Glutamatergic neuron (in vitro differentiated cells): ENCODE data around the gene NUP160. TPM values are rescaled to one million over a fixed set of nuclear protein-coding genes. Genes with fewer than 3 reads are reported as not detected.

Source experiments
- DNase-seq: peaks from one replicate; pipeline ENCODE4 v3.0.0; 2022
- H3K27ac Mint-ChIP-seq: one replicate; pipeline ENCODE4 v1.8.0; 2020; ENCODE audit warnings: mild to moderate bottlenecking, mixed read lengths, inconsistent platforms; ENCODE audit not compliant: unreplicated experiment
- H3K27me3 Mint-ChIP-seq: one replicate; pipeline ENCODE4 v1.8.0; 2020; ENCODE audit warnings: mild to moderate bottlenecking, moderate library complexity, mixed read lengths, inconsistent platforms; ENCODE audit not compliant: unreplicated experiment
- H3K36me3 Mint-ChIP-seq: one replicate; pipeline ENCODE4 v1.8.0; 2020; ENCODE audit warnings: mild to moderate bottlenecking, mixed read lengths, inconsistent platforms; ENCODE audit not compliant: unreplicated experiment
- H3K4me1 Mint-ChIP-seq: one replicate; pipeline ENCODE4 v1.8.0; 2020; ENCODE audit warnings: mild to moderate bottlenecking, low read depth, mixed read lengths, inconsistent platforms; ENCODE audit not compliant: unreplicated experiment
- H3K4me3 Mint-ChIP-seq: one replicate; pipeline ENCODE4 v1.8.0; 2020; ENCODE audit warnings: mild to moderate bottlenecking, mixed read lengths, inconsistent platforms; ENCODE audit not compliant: unreplicated experiment
- H3K9me3 Mint-ChIP-seq: one replicate; pipeline ENCODE4 v1.8.0; 2020; ENCODE audit warnings: mild to moderate bottlenecking, moderate library complexity, mixed read lengths, inconsistent platforms; ENCODE audit not compliant: unreplicated experiment
- CTCF ChIP-seq: fragments of 200-600 bp; sonication (generic); IDR thresholded peaks from one replicate; pipeline ENCODE4 v1.5.0; 2021; ENCODE audit not compliant: partially characterized antibody, unreplicated experiment
- total RNA-seq: library from RNA; stranded (reverse); fragmentation: NEBNext Ultra II Directional; extraction: Animal tissue kit (Norgen Biotek cat#: 25700); gene quantifications from one replicate; pipeline ENCODE4 v1.2.1, GENCODE V29; 2021; ENCODE audit not compliant: unreplicated experiment

Gene NUP160
- total RNA-seq, 1 donor from 2014 or later, result 56.2 TPM

- Mint-ChIP-seq H3K27me3 (no peaks in the 10 kb centered on the region), H3K36me3 (no peaks in the 10 kb centered on the region), H3K4me1 (no peaks in the 10 kb centered on the region), H3K4me3 (no peak overlapping the region), H3K9me3 (no peaks in the 10 kb centered on the region), H3K27ac (no peak overlapping the region)
- TF ChIP-seq CTCF, result no peak
- no peak for DNase-seq
These were observed 60.0 kb downstream of the NUP160 start for GRCh38 chr11:47788181-47788580.

DNA sequence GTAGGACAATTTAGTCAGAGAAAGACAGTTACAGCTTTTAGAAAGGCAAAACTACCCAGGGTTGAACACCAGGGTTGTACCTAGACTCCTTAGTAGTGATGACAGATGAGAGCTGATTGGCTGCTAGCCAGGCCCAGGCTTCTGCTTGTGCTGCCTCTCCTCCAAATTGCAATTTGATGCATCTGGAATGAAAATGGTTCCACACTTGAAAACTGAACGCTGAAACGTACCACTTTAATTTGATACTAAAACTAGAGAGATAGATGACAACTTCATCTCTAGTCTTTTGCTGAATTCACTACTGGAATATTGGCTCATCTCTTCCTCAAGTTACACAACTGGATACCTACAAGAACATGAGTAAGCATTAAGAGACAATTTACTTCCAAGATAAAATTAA lies 61.8 kb downstream of the NUP160 start:
- DNase-seq, result no peak
- Mint-ChIP-seq H3K27me3 (no peaks in the 10 kb centered on the region), H3K27ac (no peak overlapping the region), H3K4me1 (no peaks in the 10 kb centered on the region), H3K4me3 (no peak overlapping the region), H3K36me3 (no peaks in the 10 kb centered on the region), H3K9me3 (no peaks in the 10 kb centered on the region)
- no peak for TF ChIP-seq CTCF

DNA sequence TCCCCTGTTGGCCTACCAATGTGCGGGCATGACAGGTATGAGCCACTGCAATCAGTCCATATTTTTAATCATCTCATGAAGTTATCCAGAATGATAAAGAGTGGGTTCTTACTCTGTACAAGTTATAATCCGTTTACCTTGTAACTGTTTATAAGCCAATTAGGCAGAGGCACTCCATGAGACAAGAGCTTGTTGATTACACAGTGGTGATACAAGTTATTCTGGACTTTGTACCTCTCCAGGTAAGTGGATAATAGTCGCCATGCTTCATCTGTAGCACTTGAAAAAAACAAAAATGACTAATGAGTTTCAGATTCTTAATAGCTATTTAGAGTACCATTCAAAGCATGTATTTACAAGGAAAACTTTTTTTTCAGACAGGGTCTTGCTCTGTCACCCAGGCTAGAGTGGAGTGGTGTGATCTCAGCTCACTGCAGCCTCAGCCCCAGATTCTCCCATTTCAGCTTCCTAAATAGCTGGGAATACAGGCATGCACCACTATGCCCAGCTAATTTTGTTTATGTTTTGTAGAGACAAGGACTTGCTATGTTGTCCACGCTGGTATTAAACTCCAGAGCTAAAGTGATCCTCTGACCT lies 63.3 kb downstream of the NUP160 start:
- no peak overlapping the region for H3K27ac Mint-ChIP-seq
- H3K27me3 Mint-ChIP-seq, result no peaks in the 10 kb centered on the region
- H3K36me3 Mint-ChIP-seq, result no peaks in the 10 kb centered on the region
- no peak overlapping the region for H3K4me3 Mint-ChIP-seq
- H3K9me3 Mint-ChIP-seq, result no peaks in the 10 kb centered on the region
- no peaks in the 10 kb centered on the region for H3K4me1 Mint-ChIP-seq
- TF ChIP-seq CTCF, result no peak
- DNase-seq, result no peak

- Mint-ChIP-seq H3K4me3 (no peak overlapping the region), H3K4me1 (no peaks in the 10 kb centered on the region), H3K27me3 (no peaks in the 10 kb centered on the region), H3K9me3 (no peaks in the 10 kb centered on the region), H3K27ac (no peak overlapping the region), H3K36me3 (no peaks in the 10 kb centered on the region)
- no peak for TF ChIP-seq CTCF
- DNase-seq, result no peak
These were observed 65.0 kb downstream of the NUP160 start for GRCh38 chr11:47783087-47783610.

DNA sequence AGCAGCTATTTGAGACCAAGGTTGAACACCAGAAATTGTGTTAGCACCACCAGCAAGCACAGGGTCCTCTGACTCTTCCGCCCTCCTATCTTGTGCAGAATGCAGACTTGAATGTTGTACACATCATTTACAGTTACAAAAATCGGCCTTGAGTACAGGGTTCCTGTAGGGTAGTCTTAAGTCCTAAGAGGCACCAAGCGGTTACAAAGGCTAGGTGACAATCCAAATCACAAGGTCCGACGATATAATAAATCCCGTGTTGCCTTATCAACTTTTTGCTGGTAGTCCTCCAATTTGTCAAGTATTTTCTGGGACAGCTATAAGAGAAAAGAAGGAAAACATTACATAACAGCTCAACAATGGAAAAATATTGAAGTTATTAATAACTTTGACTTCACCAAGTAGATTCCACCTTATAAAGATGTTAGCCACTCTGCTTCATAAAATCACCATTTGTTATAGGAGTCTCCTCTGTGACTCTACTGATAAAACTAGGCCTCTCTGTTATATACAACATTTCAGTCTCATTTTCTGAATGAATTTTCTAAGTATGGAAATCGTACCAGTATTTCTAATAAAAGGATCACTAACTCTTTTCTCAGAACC lies 69.2 kb downstream of the NUP160 start:
- Mint-ChIP-seq H3K27me3 (no peaks in the 10 kb centered on the region), H3K36me3 (no peaks in the 10 kb centered on the region), H3K4me3 (no peak overlapping the region), H3K27ac (no peak overlapping the region), H3K4me1 (no peaks in the 10 kb centered on the region), H3K9me3 (no peaks in the 10 kb centered on the region)
- TF ChIP-seq CTCF, result no peak
- DNase-seq, result no peak
